Progenitor cell of endocrine pancreas (in vitro differentiated cells): ENCODE results near the gene BDKRB2. TPM values are rescaled to one million over a fixed set of nuclear protein-coding genes. Genes with fewer than 3 reads are reported as not detected.

ENCODE experiments used
- DNase-seq: peaks from one replicate; pipeline ENCODE4 v3.0.0; 2021; ENCODE audit warnings: low spot score; ENCODE audit not compliant: unreplicated experiment
- H3K27ac Mint-ChIP-seq: 2 replicates; pipeline ENCODE4 v1.8.0; 2021; ENCODE audit warnings: mild to moderate bottlenecking, moderate library complexity, mixed read lengths
- H3K27me3 Mint-ChIP-seq: 2 replicates; pipeline ENCODE4 v1.8.0; 2021; ENCODE audit warnings: mixed read lengths
- H3K36me3 Mint-ChIP-seq: 2 replicates; pipeline ENCODE4 v1.8.0; 2022; ENCODE audit warnings: mixed read lengths; ENCODE audit not compliant: insufficient read depth
- H3K4me1 Mint-ChIP-seq: 2 replicates; pipeline ENCODE4 v1.8.0; 2021; ENCODE audit warnings: low read depth, mixed read lengths
- H3K4me3 Mint-ChIP-seq: 2 replicates; pipeline ENCODE4 v1.8.0; 2021; ENCODE audit warnings: low read depth, mild to moderate bottlenecking, moderate library complexity, mixed read lengths
- H3K9me3 Mint-ChIP-seq: 2 replicates; pipeline ENCODE4 v1.8.0; 2021; ENCODE audit warnings: low read depth, mixed read lengths
- total RNA-seq: library from RNA; stranded (reverse); gene quantifications from 2 replicates; pipeline ENCODE4 v1.2.1, GENCODE V29; 2021
- TF ChIP-seq, protein P1 (sequence below): fragments of 200-600 bp; sonication (generic); IDR thresholded peaks from one replicate; pipeline ENCODE4 v1.5.0; 2021; ENCODE audit warnings: antibody characterized with exemption, mild to moderate bottlenecking; ENCODE audit not compliant: unreplicated experiment

BDKRB2 gene
- total RNA-seq, 1 donor from 2014 or later: 0.36 TPM

DNA sequence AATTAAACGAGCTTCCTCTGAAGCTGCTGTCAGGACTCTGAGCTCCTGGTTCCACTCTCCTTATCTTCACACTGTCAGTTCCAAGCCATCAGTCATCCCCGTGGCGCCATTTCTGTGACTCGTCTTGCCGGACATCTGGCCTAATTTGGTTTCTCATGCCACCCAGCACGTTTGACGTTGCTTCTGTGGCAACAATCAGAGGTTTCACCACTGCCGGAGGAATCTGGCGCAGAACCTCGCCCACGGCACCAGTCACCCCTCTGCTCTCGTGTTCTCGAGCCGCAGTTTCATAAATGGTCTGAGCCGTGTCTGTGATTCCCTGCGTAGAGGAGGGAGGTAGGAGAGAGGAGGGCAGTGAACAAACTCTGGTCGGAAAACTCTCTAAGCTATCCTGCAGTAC, 81.0 kb downstream of the BDKRB2 start:
- TF ChIP-seq, protein P1, sequence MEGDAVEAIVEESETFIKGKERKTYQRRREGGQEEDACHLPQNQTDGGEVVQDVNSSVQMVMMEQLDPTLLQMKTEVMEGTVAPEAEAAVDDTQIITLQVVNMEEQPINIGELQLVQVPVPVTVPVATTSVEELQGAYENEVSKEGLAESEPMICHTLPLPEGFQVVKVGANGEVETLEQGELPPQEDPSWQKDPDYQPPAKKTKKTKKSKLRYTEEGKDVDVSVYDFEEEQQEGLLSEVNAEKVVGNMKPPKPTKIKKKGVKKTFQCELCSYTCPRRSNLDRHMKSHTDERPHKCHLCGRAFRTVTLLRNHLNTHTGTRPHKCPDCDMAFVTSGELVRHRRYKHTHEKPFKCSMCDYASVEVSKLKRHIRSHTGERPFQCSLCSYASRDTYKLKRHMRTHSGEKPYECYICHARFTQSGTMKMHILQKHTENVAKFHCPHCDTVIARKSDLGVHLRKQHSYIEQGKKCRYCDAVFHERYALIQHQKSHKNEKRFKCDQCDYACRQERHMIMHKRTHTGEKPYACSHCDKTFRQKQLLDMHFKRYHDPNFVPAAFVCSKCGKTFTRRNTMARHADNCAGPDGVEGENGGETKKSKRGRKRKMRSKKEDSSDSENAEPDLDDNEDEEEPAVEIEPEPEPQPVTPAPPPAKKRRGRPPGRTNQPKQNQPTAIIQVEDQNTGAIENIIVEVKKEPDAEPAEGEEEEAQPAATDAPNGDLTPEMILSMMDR: no peak
- no peaks in the 10 kb centered on the region for H3K9me3 Mint-ChIP-seq
- H3K36me3 Mint-ChIP-seq: peaks cover 22% of the 10 kb centered on the region
- peaks cover 24% of the 10 kb centered on the region for H3K4me1 Mint-ChIP-seq
- no peaks in the 10 kb centered on the region for H3K27me3 Mint-ChIP-seq
- peak overlapping the region; percentile 43 for H3K27ac Mint-ChIP-seq
- peak overlapping the region; percentile 45 for H3K4me3 Mint-ChIP-seq
- no peak for DNase-seq

DNA sequence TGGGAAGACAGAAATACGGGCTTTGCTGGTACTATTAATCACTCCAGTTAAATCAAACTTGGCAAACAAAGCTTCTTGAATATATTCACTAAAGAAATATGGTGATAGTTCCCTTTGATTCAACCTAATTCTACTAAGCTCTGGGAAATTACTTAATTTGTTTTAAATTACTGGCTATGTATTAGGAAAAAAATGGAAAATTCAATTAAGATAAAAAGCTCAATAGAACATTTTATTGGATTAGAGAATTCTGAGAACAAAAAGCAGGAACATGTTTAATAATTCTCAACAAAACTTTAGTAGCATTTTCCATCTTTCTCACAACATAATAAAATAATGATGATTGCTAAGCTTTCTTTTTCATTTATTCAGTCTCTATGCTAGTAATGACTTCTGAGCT, 81.6 kb downstream of the BDKRB2 start:
- H3K27ac Mint-ChIP-seq: peak overlapping the region; percentile 43
- no peaks in the 10 kb centered on the region for H3K27me3 Mint-ChIP-seq
- peaks cover 24% of the 10 kb centered on the region for H3K4me1 Mint-ChIP-seq
- TF ChIP-seq, protein P1: no peak
- DNase-seq: no peak
- no peaks in the 10 kb centered on the region for H3K9me3 Mint-ChIP-seq
- H3K4me3 Mint-ChIP-seq: no peak overlapping the region
- peaks cover 22% of the 10 kb centered on the region for H3K36me3 Mint-ChIP-seq

DNA sequence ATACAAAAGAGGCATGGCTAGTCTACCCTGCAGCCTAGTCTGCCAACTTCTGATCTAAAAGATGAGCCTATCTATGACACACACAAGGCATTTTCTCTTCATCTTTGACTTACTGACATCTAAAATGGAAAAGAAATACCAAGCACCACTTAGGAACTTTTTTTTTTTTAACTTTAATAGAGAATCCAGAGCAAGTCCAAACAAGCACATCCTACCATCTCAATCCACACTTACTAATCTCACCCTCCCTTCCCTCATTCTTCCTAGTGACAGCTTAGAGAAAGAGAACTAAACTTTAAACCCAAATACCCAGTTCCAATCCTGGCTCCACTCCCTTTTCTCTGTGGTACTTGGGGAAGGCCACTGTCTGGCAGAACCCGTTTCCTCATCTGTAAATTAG, 83.2 kb downstream of the BDKRB2 start:
- DNase-seq: no peak
- H3K4me3 Mint-ChIP-seq: no peak overlapping the region
- H3K9me3 Mint-ChIP-seq: no peaks in the 10 kb centered on the region
- H3K27me3 Mint-ChIP-seq: no peaks in the 10 kb centered on the region
- H3K4me1 Mint-ChIP-seq: peaks cover 22% of the 10 kb centered on the region
- TF ChIP-seq, protein P1: no peak
- H3K27ac Mint-ChIP-seq: no peak overlapping the region
- peaks cover 22% of the 10 kb centered on the region for H3K36me3 Mint-ChIP-seq

Other genes with a start within 250 kb of the BDKRB2 start
- 49.6 and 58.3 TPM in 2 replicates for gene C14orf132, start 165.5 kb upstream of the BDKRB2 start, total RNA-seq
- gene BDKRB1, start 51.4 kb downstream of the BDKRB2 start, total RNA-seq: not detected in 2 replicates
- gene ATG2B, start 158.5 kb downstream of the BDKRB2 start, total RNA-seq: 24.5 and 25.1 TPM in 2 replicates
- 26.0 and 27.3 TPM in 2 replicates for gene GSKIP, start 158.7 kb downstream of the BDKRB2 start, total RNA-seq
- gene AK7, start 187.3 kb downstream of the BDKRB2 start, total RNA-seq: 4.0 and 5.9 TPM in 2 replicates